Fibroblast of upper back skin (primary cell): Measurements from ENCODE around the gene FAM131C.
"Not testable (repeated sequence)": the region's sequence is repeated elsewhere in the genome, so short reads cannot be mapped to it uniquely, and the experiment has no call there.

Experiments used
- DNase-seq: peaks from one replicate; pipeline ENCODE4 v3.0.0-alpha.2; 2013

Gene FAM131C

DNA sequence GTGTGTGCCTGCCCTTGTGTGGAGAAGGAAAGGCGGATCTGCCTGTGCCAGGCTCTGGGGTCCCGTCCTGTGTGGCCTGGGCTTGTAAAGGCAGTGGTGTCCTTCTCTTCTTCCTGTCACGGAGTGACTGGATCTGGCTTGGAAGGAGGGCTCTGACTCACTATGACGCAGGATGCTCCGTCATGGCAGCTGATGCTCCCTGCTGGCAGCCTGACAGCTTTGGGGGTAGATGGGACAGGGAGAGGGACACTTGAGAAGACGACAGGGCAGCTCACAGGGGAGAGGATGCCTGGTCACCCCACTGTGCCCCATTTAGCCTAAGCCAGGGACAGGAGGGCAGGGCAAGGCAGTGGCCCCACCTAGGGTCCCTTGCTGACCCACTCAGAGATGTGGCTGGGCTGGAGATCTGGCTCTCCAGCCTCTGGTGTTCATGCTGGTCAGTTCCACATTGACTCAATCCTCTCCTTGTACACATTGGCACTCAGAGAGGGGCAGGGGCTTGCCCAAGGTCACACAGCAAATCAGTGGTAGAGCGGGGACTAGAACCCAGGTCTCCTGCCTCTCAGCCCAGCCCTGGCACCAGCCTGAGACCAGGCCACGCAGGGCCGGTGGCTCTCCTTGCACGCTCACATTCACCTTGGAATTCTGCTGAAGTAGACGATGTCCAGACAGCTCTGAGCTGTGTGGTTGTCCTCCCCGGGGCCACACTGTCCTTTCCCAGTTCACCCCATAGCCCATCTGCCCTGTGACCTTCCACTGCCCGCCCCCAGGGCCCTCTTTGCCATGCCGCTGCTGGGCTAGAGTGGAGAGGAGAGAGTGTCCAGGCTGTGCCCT is 2.8 kb upstream of the FAM131C start:
- peak; percentile 90 for DNase-seq

DNA sequence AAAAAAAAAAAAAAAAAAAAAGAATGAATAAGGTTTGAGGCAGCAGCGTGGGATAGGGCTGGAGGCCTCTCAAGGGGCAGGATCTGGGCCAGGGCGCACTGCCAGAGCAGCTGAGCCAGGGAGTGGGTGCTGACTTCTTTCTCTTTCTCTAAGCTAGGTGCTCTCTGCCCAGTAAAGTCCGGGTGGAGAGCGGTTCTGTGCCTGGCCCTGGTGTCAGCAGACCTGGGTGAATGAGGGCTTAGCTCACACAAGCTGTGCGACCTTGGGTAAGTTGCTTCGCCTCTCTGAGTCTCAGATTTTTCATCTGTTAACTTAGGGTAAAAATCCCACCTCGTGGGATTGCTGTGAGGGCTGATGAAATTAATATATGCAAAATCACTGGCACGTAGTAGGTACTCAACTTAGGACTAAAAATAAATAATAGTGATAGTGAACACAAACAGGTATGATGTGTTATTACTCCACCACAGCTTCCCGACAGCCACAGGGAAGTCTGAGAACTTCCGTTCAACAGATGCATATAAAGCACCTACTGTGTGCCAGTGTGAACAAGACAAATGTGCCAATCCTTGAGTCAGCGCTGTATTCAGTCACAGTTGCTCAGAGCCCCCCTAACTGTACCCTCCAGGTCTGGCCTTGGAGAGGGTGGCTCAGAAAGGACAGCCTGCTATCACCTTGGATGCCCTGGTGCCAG is 2.0 kb upstream of the FAM131C start:
- DNase-seq: peak; percentile 61

DNA sequence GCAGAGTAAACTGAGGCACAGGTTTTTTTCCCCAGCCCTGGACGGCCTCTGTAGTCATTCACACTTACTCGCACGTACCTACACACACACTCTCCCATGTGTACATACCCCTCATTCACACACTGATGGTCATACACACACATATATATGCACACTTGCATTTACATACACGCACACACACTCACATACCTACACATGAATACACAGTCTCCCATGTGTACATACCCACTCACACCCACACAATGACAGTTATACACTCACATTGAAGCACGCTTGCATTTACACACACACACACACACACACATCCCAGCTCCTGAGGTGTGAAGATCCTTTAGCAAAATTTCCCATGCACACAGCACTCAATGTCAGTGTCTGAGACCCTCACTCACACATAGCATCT is 766 bp upstream of the FAM131C start:
- no peak for DNase-seq

DNA sequence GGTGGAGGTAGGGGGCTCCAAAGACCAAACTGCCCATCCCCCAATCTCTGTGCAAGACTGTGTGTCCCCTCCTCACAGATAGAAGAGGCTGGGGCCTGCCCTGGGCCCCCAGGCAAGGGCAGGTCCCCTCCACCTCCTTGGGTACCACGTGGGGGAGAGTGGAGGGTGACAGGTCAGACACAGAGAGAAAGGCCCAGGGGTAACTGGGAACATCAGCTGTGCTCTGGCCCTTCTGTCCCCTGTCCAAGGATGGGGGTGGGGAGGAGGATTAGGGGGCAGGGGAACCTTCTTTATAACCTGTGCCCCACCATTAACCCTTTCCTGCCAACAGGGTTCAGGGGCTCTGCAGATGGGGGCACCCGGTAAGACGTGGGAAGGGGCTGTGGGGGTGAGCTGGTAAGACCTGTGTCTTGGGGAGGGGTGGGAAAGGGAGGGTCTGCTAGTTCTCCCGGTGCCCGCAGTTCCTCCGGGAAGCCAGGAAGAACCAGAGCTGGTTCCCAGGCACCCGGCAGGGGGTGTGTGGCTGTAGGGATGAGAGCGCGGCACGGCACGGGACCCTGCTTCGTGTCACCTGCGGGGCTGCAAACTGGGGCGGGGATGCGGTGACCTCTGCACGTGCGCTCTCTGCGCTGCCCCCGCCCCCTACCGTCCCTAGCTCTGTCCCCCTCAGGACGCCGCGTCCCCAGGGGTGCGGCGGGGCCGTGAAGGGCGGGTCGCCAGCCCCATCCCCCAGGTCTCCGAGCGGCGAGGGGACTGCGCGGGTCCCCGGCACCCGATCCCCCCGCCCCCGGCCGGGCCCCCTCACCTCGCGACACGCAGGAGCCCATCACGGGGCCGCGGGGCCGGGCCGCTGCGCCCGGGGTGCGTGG is 601 bp downstream of the FAM131C start:
- DNase-seq: no peak

DNA sequence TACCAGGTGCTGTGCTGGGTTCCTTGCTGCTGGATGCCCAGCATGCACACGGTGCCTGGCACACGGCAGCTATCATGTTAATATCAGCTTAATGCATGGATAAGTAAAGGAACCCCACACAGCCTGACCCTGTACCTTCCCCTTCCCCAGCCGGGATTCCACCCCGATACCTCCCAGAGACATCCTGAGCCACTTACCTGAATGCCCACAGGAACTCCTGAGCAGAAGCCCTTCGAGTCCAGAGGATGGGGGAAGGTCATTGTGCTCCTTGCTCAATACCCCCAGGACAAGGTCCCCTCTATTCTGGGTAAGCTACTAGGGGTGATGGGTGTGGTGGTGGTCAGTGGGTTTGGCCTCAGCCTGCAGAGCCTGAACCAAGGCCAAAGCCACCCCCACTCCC is 1.4 kb downstream of the FAM131C start:
- DNase-seq: no peak

DNA sequence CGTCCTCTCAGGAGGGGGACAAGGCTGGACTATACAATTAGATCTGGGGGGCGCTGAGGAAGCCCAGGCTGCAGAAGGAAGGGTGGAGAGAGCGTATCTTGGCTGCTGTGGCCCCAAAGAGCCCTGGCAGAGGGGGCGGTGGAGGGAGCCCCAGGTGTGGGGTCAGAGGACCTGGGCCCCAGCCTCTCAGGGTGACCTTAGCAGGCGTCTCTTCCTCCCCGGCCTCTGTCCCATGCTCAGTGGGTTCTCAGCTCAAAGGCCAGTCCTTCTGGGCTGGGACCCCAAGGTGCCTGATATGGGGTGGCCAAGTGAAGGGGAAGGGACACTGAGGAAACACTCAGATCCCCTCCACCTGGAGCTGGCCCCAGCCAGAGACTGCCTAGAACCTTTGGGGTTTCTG is 1.8 kb downstream of the FAM131C start:
- no peak for DNase-seq

DNA sequence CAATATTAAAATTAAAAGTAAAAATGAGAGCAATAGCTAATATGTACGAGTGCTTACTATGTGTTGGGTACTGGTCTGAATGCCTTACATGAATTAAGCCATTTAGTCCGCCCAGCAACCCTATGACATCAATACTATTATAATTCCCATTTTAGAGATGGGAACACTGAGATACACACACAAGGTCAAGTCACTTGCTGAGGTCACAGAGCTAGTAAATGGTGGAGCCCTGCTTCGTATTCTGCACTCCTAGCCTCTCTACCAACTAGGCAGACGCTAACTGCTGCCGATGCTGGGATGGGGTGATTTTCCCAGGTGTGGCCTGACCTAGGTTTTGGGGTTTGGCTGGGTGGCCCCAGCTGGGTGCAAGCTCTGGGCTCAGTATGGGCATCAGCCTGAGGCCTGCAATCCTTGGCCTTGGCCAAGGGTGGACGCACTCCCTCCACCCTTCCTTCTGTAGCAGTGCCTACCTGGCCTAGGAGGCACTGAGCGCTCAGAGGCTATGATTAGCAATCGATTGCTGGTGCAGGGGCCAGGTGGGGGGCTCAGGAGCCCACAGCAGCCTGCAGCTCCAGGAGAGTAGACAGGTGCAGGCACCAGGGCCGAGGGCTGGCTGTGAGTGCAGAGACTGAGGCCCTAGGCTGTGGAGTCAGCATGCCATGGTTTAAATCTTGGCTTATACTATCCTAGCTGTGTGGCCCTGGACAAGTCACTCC is 2.7 kb downstream of the FAM131C start:
- no peak for DNase-seq

DNA sequence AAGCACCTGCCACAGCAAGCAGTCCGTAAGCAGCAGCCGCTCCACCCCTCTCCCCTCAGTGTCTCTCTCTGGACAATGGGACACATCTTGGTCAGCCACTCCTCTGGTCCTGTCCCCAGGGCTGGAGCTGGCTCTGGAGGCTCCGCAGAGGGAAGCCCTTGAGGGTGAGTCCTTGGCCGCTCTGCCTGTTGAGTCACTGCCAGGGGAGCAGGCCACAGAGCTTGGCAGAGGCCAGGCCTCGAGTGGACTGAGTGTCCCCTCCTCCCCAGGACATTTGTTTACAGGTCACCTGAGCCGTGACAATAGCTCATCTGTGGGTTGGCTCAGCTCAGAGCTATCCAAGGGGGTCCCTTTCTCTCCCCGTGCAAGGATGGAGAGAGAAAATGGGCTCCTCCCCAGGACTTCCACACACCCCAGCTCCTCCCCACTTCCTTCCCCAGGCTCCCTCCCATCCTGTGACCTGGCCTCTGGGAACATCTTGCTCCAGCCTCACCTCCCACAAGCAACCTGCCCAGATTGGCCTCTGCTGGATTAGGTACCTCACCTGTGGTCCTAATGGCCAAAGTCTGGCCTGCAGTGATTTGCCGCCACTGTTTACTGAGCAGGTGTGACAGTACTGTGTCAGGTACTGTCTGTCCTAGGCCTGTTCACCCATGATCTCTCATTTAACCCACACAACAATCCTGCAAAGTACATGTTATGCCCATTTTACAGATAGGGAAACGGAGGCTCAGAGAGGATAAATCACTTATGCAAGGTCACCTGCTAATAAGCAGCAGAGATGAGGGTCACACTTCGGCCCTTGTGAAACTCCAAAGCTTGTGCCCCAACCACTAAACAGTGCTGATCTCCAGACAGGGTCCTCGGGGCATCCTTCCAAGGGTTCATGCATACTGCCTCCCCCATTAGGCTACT is 4.8 kb downstream of the FAM131C start:
- no peak for DNase-seq

DNA sequence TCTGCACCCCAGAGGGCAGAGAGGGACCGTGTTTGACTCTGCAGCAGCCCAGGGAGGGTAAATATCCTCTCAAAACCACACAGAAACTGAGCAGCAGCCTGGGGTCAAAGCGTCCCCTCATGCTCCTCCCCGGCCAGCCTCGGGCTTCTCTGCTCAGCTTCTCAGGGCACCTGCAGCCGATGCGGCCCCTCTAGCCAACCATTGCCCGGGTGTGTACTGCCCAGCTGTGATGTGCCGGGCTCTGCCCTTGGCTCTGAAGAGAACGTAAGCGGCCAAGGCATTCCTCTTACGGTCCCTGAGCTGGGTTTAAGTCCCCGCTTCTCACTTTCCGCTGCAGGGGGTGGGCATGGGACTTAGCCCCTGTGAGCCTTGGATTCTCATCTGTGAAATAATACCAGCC is 5.5 kb downstream of the FAM131C start:
- no peak for DNase-seq

DNA sequence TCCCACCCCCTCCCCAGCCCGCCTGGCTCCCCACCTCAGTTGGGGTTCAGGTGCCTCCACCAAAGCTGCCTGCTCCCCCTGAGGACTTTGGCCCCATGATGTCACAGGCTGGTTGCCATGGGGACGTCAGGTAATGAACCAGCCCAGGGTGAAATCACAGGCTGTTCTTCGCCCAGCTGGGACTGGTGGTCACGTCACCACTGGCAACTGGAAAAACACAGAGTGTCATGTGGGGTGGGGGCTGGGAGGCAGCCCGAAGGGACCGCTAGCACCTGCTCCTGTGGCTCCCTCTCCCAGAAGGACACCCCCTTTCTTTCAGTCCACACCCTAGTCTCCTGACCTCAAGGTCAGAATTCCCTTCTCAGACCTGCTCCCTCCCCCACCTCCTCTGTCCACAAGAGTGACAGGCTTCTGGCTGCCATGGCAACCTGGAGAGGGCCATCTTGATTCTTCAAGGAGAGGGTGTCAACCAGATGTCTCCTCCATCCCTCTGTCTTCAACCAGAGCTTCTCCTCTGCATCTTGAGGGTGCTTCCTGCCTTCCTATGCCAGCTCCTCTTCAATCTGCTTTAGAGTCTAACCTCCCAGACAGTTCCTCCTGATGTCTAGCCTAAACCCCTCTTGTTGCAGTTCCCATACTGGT is 6.2 kb downstream of the FAM131C start:
- no peak for DNase-seq

DNA sequence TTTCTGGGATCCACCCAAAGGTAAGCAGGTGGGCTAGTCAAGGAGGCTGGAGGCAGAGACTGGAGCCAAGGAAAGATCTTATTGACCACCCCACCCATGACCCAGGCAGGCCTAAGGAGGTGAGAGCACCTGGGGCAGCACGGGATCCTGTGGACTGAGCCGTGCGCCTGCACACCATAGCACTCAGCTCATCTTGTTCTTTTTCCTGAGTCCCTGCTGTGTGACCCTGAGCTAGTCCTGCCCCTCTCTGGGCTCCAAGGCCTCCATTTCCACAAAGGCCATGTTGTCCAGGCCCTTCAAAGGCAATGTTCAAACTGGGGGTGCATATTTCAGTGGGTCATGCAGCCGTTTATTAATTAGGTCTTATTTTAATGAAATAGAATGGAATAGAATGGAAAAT is 7.2 kb downstream of the FAM131C start:
- no peak for DNase-seq

DNA sequence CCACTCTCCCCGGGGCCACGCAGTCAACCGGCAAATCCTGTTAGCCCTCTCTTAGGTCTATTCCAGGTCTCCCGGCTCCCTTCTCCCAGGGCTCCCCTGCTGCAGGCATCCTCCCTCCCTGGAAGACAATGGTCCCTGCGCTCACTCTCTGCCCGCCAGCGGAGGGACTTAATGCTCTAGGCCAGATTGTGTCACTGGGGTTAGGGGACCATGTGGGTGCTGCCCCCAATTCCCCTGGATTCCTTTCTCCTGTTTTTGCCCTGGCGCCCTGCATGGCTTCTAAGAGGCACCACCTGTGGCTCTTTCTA is 8.2 kb downstream of the FAM131C start:
- DNase-seq: no peak

DNA sequence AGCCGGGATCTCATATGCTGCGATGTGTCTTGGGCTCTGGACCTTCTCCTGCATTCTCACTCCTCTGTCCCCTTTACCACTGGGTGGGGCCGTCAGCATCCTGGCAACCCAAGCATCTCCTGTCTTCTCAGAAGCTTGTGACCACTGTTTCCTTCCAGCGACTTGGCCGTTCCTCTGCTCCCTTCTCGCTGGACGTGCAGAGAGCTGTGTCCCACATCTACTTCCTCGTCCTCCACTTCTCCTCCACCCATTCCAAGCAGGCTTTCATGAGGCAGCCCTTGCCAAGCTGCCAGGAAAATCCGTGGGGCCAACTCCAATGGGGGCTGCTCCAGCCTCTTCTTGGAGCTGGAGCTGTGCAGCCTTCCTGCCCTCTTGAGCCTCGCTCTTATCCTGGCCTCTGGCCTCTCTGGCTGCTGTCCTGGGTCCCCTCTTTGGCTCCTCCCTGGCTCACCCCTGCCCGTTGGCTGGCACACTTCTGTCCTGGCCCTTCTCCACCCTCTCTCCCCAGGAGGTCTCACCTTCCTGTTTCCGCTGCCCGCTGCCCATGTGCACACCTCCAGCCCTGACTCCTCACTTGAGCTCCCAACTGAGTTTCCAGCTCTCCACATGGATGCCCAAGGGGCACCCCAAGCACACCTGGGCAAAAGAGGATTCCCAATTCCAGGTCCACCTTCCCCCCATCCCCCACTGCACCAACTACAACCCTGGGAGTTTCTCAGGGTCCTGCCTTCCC is 8.7 kb downstream of the FAM131C start:
- no peak for DNase-seq

DNA sequence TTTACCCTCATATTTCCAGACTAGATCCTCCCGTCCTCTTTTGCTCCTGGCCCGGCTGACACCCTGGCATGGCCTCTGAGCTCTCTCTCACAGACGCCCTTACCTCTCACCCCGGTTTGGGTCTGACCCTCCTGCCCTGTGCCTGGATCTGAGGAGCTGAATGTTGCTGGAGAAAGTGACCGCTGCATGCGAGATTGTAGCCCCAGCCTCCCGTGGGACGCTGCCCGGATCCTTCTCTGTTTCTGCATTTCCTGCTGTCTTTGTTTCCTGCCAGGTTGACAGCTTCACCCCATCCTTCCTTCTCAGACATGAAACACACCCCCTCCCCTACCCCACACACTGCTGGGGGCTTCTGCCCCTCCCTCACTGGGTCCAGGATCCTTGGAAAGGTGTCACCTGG is 9.5 kb downstream of the FAM131C start:
- DNase-seq: no peak

DNA sequence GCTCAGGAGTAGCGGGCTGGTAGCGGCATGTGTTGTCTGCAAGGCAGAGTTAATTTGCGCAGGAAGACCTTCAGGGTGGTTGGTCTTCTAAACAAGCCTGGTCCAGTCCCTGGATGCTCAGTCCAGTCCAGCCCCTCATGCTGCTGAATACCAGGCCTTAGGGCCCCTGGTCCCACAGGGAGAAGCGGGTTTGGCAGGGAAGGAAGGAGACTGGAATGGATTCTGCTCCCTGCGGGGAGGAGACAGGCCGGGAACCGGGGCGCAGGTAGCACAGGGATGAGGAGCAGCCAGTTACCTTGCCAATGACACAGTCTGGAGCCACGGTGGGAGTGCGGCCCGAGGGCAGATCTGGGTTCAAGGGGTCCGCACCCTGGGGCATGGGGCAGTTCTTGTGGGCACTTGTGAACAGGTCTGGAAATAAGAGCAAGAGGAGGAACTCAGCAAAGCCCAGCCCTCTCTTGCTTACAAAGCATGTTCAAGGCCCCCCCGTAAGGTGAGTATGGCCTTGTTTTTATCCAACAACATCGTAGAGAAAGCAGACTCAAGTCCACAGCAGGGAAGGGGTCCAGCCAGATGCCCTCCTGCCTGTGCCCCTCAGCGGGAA is 10.1 kb downstream of the FAM131C start:
- DNase-seq: no peak

DNA sequence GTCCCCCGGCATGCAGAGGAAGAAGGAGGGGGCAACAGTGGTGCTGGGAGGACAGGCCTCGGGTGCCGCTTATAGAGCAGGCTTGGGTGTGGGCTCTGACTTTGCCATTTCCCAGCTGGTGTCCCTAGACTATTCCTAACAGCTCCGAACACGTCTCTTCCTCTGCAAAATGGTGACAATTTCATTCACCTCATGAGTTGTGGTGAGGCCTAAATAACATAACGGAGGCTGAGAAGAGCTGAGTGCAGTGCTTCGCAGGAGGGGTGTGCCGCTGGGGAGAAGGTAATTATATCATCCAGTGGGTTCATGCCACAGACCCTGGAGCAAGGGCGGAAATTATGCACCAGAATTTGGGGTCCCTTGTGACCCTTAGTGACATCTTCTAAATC is 10.8 kb downstream of the FAM131C start:
- DNase-seq: not testable (repeated sequence)

DNA sequence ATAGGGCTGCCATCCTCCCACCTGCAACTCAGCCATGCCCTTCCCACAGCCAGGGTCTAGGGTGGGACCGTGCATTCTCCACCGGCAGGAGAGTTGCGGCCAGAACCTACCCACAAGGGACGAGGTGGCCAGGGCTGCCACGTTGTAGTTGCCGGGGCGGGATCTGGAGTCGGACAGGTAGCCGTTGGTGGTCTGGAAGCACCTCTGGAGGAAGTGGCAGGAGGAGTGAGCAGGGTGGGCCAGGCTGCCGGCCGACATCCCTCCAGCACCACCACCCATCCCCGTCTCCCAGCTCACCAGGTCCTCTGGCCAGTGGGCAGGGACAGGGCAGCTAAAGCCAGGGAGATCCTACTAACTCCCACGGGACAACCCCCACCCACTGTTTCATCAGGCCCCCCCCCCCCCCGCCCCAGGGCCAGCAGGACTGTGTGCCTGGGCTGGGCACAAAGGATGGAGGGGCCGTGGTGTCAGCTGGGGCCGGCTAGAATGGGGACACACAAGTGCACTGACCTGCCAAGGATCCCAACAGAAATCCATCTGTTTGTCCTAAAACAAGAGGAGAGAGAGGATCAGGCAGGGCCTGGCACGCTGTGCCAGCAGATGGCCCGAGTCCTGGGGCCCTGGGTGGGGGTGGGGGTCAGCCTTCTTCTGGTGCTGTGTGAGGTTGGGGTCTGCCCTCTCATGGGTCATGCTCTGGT is 11.3 kb downstream of the FAM131C start:
- not testable (repeated sequence) for DNase-seq

DNA sequence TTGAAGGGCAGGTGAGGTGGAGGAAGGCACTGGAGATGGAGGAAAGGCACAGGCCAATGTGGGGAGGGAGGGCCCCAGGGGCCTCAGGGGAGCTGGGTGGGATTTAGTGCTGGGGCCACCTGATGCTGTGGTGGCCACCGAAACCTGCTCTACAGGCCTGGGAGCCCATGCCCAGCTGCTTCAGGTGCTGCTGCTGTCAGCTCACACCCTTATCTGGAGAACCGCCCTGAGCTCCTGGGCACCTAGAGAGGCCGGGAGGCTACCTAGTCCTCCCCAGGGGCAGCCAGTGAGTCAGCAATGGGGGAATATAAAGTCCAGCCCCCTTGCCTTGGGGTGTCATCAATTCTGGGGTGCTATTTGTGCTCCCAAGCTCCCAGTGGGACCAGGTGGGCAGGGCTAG is 12.2 kb downstream of the FAM131C start:
- no peak for DNase-seq

DNA sequence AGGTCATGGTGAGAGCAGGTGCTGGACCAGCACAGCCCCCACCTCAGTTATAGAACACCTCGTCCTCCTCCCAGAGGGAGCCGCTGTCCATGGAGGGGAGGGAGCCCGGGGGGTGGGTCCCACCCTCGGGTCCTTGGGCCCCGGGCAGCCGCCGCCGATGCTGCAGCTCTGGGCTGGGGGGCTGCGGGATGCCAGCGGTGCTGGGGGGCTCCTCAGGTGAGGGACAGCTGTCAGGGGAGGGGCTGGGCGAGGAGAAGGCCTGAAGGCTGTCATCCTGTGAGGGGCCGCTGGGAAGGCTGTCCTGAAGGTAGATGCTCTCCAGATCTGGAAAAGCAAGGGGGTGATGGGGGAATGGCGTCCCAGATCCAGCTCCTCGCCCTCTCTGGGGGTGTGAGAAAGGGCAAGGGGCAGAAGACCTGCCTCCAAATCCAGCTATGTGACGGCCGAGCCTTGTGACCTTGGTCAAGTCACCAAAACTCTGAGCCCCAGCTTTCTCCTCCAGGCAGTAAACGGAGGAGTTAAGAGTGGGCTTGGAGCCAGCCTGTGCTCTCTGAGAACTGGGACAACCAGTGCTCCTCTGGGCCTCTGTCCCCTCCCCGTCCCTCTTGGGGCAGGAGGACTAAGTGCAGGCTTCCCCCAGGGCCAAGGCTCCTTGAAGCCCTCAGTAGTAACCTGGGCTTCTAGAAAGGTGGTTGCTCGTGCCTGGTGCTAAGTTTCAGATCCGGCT is 14.9 kb downstream of the FAM131C start:
- not testable (repeated sequence) for DNase-seq
